ENCODE results near the gene RNF44. TPM values are rescaled to one million over a fixed set of nuclear protein-coding genes. Genes with fewer than 3 reads are reported as not detected.

RNF44 gene
- total RNA-seq, 2 experiments from 2014 or later: 61.2 to 164 TPM

DNA sequence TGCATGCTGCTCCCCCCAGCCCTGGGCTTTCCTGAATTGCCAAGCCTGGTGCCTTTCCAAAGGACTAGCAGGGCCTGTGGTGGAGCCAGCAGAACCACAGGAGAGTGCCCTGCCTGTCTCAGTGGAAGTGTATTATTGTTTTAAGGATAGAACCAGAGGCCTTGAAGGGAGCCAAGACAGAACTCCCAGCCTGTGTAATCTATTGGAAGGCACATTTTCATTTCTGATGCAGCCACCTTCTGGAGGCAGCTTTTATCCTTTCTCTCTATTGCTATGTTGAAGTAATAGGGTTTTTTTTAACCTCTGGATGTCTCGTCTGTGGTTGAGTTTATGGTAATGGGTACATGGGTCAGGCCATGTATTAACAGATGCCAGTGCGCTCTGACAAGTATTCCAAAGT lies 29.3 kb downstream of the RNF44 start:
- no peak overlapping the region for H2AFZ ChIP-seq (ENCODE audit: low read length)
- no peak for TF ChIP-seq CTCF (conservative IDR thresholded peaks at IDR 0.05; ENCODE audit: low read length)
- no peak for TF ChIP-seq EZH2phosphoT487 (IDR thresholded peaks at IDR 0.05; ENCODE audit: borderline replicate concordance, low read depth, low read length)
- no peak for DNase-seq (ENCODE audit: low spot score)
- no peaks in the 10 kb centered on the region for H3K4me1 ChIP-seq (ENCODE audit: insufficient read depth, low read length, poor library complexity, severe bottlenecking)
- no peaks in the 10 kb centered on the region for H3K79me2 ChIP-seq (ENCODE audit: insufficient read depth, low read depth, low read length)
- intact Hi-C loops (cut with micrococcal nuclease; ENCODE audit: unreplicated experiment): no loop called here
- BruUV-seq (replicated peaks): no TSS peak
- CTCF ChIA-PET (ENCODE audit: unreplicated experiment): no interaction called here
- no peaks in the 10 kb centered on the region for H3K9me3 ChIP-seq (ENCODE audit: low read length)
- H3K9me2 ChIP-seq (ENCODE audit: insufficient read depth, low read length): no peaks in the 10 kb centered on the region
- H4K20me1 ChIP-seq (ENCODE audit: insufficient read depth, low read length): no peaks in the 10 kb centered on the region
- H3K36me3 ChIP-seq (ENCODE audit: insufficient read depth, low read length): peaks cover 74% of the 10 kb centered on the region
- POLR2A ChIA-PET: no interaction called here
- H3K27ac ChIP-seq (ENCODE audit: low read depth, low read length, poor library complexity, severe bottlenecking): no peak overlapping the region
- no peak overlapping the region for H3K4me3 ChIP-seq (ENCODE audit: low read depth, low read length, poor library complexity, severe bottlenecking)
- H3K4me2 ChIP-seq (ENCODE audit: low read length): no peak overlapping the region

GRCh38 chr5:176503496-176503895 lies 33.7 kb downstream of the RNF44 start:
- Histone ChIP-seq H3K4me3 (ENCODE audit: low read depth, low read length, poor library complexity, severe bottlenecking) (no peak overlapping the region), H3K36me3 (ENCODE audit: insufficient read depth, low read length) (peaks cover 98% of the 10 kb centered on the region), H4K20me1 (ENCODE audit: insufficient read depth, low read length) (no peaks in the 10 kb centered on the region), H3K4me2 (ENCODE audit: low read length) (no peak overlapping the region), H3K9me2 (ENCODE audit: insufficient read depth, low read length) (no peaks in the 10 kb centered on the region), H3K79me2 (ENCODE audit: insufficient read depth, low read depth, low read length) (no peaks in the 10 kb centered on the region), H2AFZ (ENCODE audit: low read length) (no peak overlapping the region), H3K4me1 (ENCODE audit: insufficient read depth, low read length, poor library complexity, severe bottlenecking) (no peaks in the 10 kb centered on the region), H3K27ac (ENCODE audit: low read depth, low read length, poor library complexity, severe bottlenecking) (no peak overlapping the region), H3K9me3 (ENCODE audit: low read length) (no peaks in the 10 kb centered on the region)
- DNase-seq (ENCODE audit: low spot score): no peak
- BruUV-seq (replicated peaks): no TSS peak
- intact Hi-C loops (cut with micrococcal nuclease; ENCODE audit: unreplicated experiment): no loop called here
- CTCF ChIA-PET (ENCODE audit: unreplicated experiment): no interaction called here
- POLR2A ChIA-PET: no interaction called here
- TF ChIP-seq EZH2phosphoT487 (IDR thresholded peaks at IDR 0.05; ENCODE audit: borderline replicate concordance, low read depth, low read length) (no peak), CTCF (conservative IDR thresholded peaks at IDR 0.05; ENCODE audit: low read length) (no peak)

DNA sequence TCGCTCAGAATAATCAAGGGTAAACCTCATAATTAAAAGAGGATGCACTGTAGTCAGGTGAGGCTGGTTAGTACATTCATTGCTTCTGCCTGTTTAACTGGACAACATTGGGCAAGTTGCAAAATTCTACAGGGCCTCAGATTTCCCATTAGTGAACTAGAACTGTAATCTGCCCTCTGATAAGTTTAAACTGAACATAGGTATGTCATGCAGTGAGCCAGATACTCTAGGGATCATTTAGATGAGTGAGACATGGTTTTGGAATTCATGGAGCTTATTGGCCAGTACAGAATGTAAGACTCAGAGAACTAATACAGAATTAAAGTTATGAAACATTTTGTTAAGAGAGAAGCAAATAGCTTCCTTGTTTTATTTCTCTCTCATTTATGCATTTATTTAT lies 35.9 kb downstream of the RNF44 start:
- CTCF ChIA-PET (ENCODE audit: unreplicated experiment): interaction anchor here (0.6 kb wide), 1 partner anchor 549 kb away, joined by 3 read pairs; no protein-coding TSS in a partner anchor
- no peak for TF ChIP-seq CTCF (conservative IDR thresholded peaks at IDR 0.05; ENCODE audit: low read length)
- TF ChIP-seq EZH2phosphoT487 (IDR thresholded peaks at IDR 0.05; ENCODE audit: borderline replicate concordance, low read depth, low read length): no peak
- Histone ChIP-seq H3K4me1 (ENCODE audit: insufficient read depth, low read length, poor library complexity, severe bottlenecking) (no peaks in the 10 kb centered on the region), H4K20me1 (ENCODE audit: insufficient read depth, low read length) (no peaks in the 10 kb centered on the region), H3K9me2 (ENCODE audit: insufficient read depth, low read length) (no peaks in the 10 kb centered on the region), H3K4me2 (ENCODE audit: low read length) (no peak overlapping the region), H2AFZ (ENCODE audit: low read length) (no peak overlapping the region), H3K27ac (ENCODE audit: low read depth, low read length, poor library complexity, severe bottlenecking) (no peak overlapping the region), H3K9me3 (ENCODE audit: low read length) (no peaks in the 10 kb centered on the region), H3K36me3 (ENCODE audit: insufficient read depth, low read length) (peaks cover 99% of the 10 kb centered on the region), H3K4me3 (ENCODE audit: low read depth, low read length, poor library complexity, severe bottlenecking) (no peak overlapping the region), H3K79me2 (ENCODE audit: insufficient read depth, low read depth, low read length) (no peaks in the 10 kb centered on the region)
- POLR2A ChIA-PET: interaction anchor here (0.6 to 1.4 kb wide), 4 partner anchors 10 to 500 kb away, joined by 3 to 6 read pairs (median 4); partner anchors contain the start of gene FAF2
- BruUV-seq (replicated peaks): no TSS peak
- no peak for DNase-seq (ENCODE audit: low spot score)
- intact Hi-C loops (cut with micrococcal nuclease; ENCODE audit: unreplicated experiment): no loop called here
